Spleen (tissue), 11 donors: ENCODE results near the gene SPATS2. TPM values are rescaled to one million over a fixed set of nuclear protein-coding genes. Genes with fewer than 3 reads are reported as not detected.
"Not testable (repeated sequence)": the region's sequence is repeated elsewhere in the genome, so short reads cannot be mapped to it uniquely, and the experiment has no call there.

ENCODE experiments used
- DNase-seq: peaks from one replicate; pipeline ENCODE4 v3.0.0-alpha.2; 2020
- H3K27ac ChIP-seq, 8 donors: fragments of 200-600 bp; sonication (generic) in 7 of 8; 1 replicate in 4 of 8; 2 replicates in 4 of 8; pipeline versions ENCODE4 v1.5.0 to v1.8.0; 2016 to 2021; ENCODE audit warnings: inconsistent platforms in 4 of 8, mild to moderate bottlenecking in 4 of 8, moderate library complexity in 1 of 8
- H3K27me3 ChIP-seq, 7 donors: fragments of 200-600 bp; sonication (generic) in 6 of 7; replicated peaks in 1 of 7; 1 replicate in 4 of 7; 2 replicates in 3 of 7; pipeline versions ENCODE4 v1.5.0 to v1.8.0; 2016 to 2021; ENCODE audit warnings: inconsistent platforms in 3 of 7, mild to moderate bottlenecking in 1 of 7
- H3K36me3 ChIP-seq, 6 donors: fragments of 200-600 bp; sonication (generic) in 5 of 6; 1 replicate in 4 of 6; 2 replicates in 2 of 6; pipeline versions ENCODE4 v1.5.0 to v1.8.0; 2016 to 2021; ENCODE audit warnings: inconsistent platforms in 2 of 6
- H3K4me1 ChIP-seq, 6 donors: fragments of 200-600 bp; sonication (generic) in 5 of 6; 1 replicate in 3 of 6; 2 replicates in 3 of 6; pipeline versions ENCODE4 v1.5.0 to v1.8.0; 2016 to 2021; ENCODE audit warnings: inconsistent platforms in 3 of 6
- H3K4me3 ChIP-seq, 8 donors: fragments of 200-600 bp; sonication (generic) in 7 of 8; 1 replicate in 4 of 8; 2 replicates in 4 of 8; pipeline versions ENCODE4 v1.5.0 to v1.8.0; 2016 to 2021; ENCODE audit warnings: inconsistent platforms in 4 of 8, mild to moderate bottlenecking in 4 of 8, moderate library complexity in 2 of 8
- H3K9me3 ChIP-seq, 8 donors: fragments of 200-600 bp; sonication (generic) in 7 of 8; 1 replicate in 4 of 8; 2 replicates in 4 of 8; pipeline versions ENCODE4 v1.5.0 to v1.8.0; 2016 to 2021; ENCODE audit warnings: inconsistent platforms in 4 of 8
- CTCF ChIP-seq, 11 experiments: fragments of 200-600 bp in 7 of 11; fragments of 450-650 bp in 4 of 11; sonication (generic) in 4 of 11; IDR thresholded peaks in 8 of 11; conservative IDR thresholded peaks in 3 of 11; 1 replicate in 7 of 11; 2 replicates in 4 of 11; pipeline versions ENCODE4 v1.4.0 to v1.8.0; 2016 to 2021; ENCODE audit warnings: antibody characterized with exemption in 11 of 11, inconsistent platforms in 4 of 11, mild to moderate bottlenecking in 1 of 11
- POLR2A ChIP-seq, 3 donors: fragments of 450-650 bp; IDR thresholded peaks; one replicate each; pipeline ENCODE4 v1.5.1; 2017; ENCODE audit warnings: antibody characterized with exemption in 3 of 3, mild to moderate bottlenecking in 1 of 3
- POLR2AphosphoS5 ChIP-seq, 3 donors: sonication (generic); formaldehyde crosslinking; IDR thresholded peaks; one replicate each; pipeline ENCODE4 v1.5.1; 2017; ENCODE audit warnings: antibody characterized with exemption in 3 of 3
- WGBS, 5 donors: extraction: QIAGEN DNeasy Blood & Tissue Kit in 3 of 5; methylation state at CpG; one replicate each; pipeline versions ENCODE4 v1.1.5 to v1.1.7; 2013 to 2018; 5-methylcytosine and 5-hydroxymethylcytosine counted together
- intact Hi-C: fragments of 100-400 bp; cut with DNase I; formaldehyde crosslinking; loops from one replicate; pipeline ENCODE4 v1.15.0; 2023; ENCODE audit warnings: low total_unique reads
- polyA plus RNA-seq, 3 donors: library from polyadenylated mRNA; stranded (reverse); fragments of 200-250 nt; gene quantifications; one replicate each; pipeline ENCODE4 v1.2.1, GENCODE V29; 2013
- total RNA-seq, 7 donors: library from RNA; depleted of rRNA in 3 of 7; stranded (reverse); fragments of >200 nt in 3 of 7; fragmentation: NEBNext Ultra II Directional in 4 of 7; extraction: Animal tissue kit (Norgen Biotek cat#: 25700) in 4 of 7; gene quantifications; one replicate each; pipeline versions ENCODE4 v1.1.0 to v1.2.1, GENCODE V29; 2016 to 2021
- donor health status: healthy with polysubstance abuse.
- donor health status: DM: no; HTN: no; CAD: no; lungs with moderate emphysema.
- donor health status: DM: no; HTN: no; CAD: no.
- donor health status: Bipolar disorder and iron deficiency.
- donor health status: healthy.
- donor health status: DM: no; HTN: no; CAD: no.
- donor health status: DM: yes; HTN: yes; CAD: no.

The SPATS2 gene
- total and polyA plus RNA-seq, 10 donors = 7.1 to 27.0 (median 19.0) TPM

- Histone ChIP-seq H3K4me1 (peaks cover 0 to 18% (median 15%) of the 10 kb centered on the region in 6 donors), H3K27ac (no peak overlapping the region), H3K4me3 (no peak overlapping the region), H3K36me3 (no peaks in the 10 kb centered on the region), H3K9me3 (no peaks in the 10 kb centered on the region), H3K27me3 (no peaks in the 10 kb centered on the region)
- TF ChIP-seq POLR2A (IDR thresholded peaks at IDR 0.05) = no peak
- TF ChIP-seq CTCF (IDR thresholded peaks at IDR 0.05 in 8 of 11, conservative IDR thresholded peaks at IDR 0.05 in 3 of 11) = no peak
- no peak for TF ChIP-seq POLR2AphosphoS5 (IDR thresholded peaks at IDR 0.05)
- intact Hi-C loops = no loop called here
- 90 to 94% (median 93%) methylated on average over 2 of the region's 2 CpGs for WGBS, 5 donors
- DNase-seq = no peak
Observed at GRCh38 chr12:49432616-49433015, 65.4 kb downstream of the SPATS2 start.

- H3K4me1 ChIP-seq, H3K27ac ChIP-seq, H3K27me3 ChIP-seq, DNase-seq, H3K36me3 ChIP-seq, H3K4me3 ChIP-seq, H3K9me3 ChIP-seq, intact Hi-C loops: not testable (repeated sequence)
- 96 to 100% (median 98%) methylated on average over 2 to 29 of the region's 31 CpGs; no CpG with 5 or more reads in 1 of the 5 donors for WGBS, 5 donors
Observed at GRCh38 chr12:49436799-49437198, 69.5 kb downstream of the SPATS2 start.

- peaks cover 0 to 5% (median 0%) of the 10 kb centered on the region in 6 donors for H3K36me3 ChIP-seq
- no peak for DNase-seq
- no peaks in the 10 kb centered on the region for H3K27me3 ChIP-seq
- H3K27ac ChIP-seq = no peak overlapping the region
- intact Hi-C loops = no loop called here
- WGBS, 5 donors = 88 to 100% (median 94%) methylated on average over 1 of the region's 1 CpG
- no peak for TF ChIP-seq POLR2A (IDR thresholded peaks at IDR 0.05)
- TF ChIP-seq CTCF (IDR thresholded peaks at IDR 0.05 in 8 of 11, conservative IDR thresholded peaks at IDR 0.05 in 3 of 11) = no peak
- TF ChIP-seq POLR2AphosphoS5 (IDR thresholded peaks at IDR 0.05) = no peak
- H3K4me1 ChIP-seq = no peaks in the 10 kb centered on the region
- no peaks in the 10 kb centered on the region for H3K9me3 ChIP-seq
- H3K4me3 ChIP-seq = no peak overlapping the region
Observed at GRCh38 chr12:49439042-49439441, 71.8 kb downstream of the SPATS2 start.

- intact Hi-C loops = no loop called here
- 72 to 91% (median 87%) methylated on average over 2 of the region's 2 CpGs for WGBS, 5 donors
- TF ChIP-seq POLR2A (IDR thresholded peaks at IDR 0.05) (no peak), POLR2AphosphoS5 (IDR thresholded peaks at IDR 0.05) (no peak), CTCF (IDR thresholded peaks at IDR 0.05 in 8 of 11, conservative IDR thresholded peaks at IDR 0.05 in 3 of 11) (no peak)
Observed at GRCh38 chr12:49440035-49440434, 72.8 kb downstream of the SPATS2 start.

GRCh38 chr12:49442915-49443314 lies 75.7 kb downstream of the SPATS2 start:
- intact Hi-C loops = no loop called here
- H3K27me3 ChIP-seq = no peaks in the 10 kb centered on the region
- no peak for DNase-seq
- H3K27ac ChIP-seq = no peak overlapping the region
- H3K4me3 ChIP-seq = no peak overlapping the region
- peaks cover 0 to 6% (median 0%) of the 10 kb centered on the region in 8 donors for H3K9me3 ChIP-seq
- WGBS, 5 donors = 45 to 56% (median 52%) methylated on average over 1 of the region's 1 CpG
- H3K36me3 ChIP-seq = peaks cover 0 to 5% (median 0%) of the 10 kb centered on the region in 6 donors
- TF ChIP-seq CTCF (IDR thresholded peaks at IDR 0.05 in 8 of 11, conservative IDR thresholded peaks at IDR 0.05 in 3 of 11) (no peak), POLR2AphosphoS5 (IDR thresholded peaks at IDR 0.05) (no peak), POLR2A (IDR thresholded peaks at IDR 0.05) (no peak)
- no peaks in the 10 kb centered on the region for H3K4me1 ChIP-seq

More at GRCh38 chr12:49440035-49440434, 72.8 kb downstream of the SPATS2 start:
- Histone ChIP-seq H3K36me3 (peaks cover 0 to 5% (median 0%) of the 10 kb centered on the region in 6 donors), H3K27me3 (no peaks in the 10 kb centered on the region), H3K9me3 (no peaks in the 10 kb centered on the region), H3K4me1 (no peaks in the 10 kb centered on the region), H3K27ac (no peak overlapping the region), H3K4me3 (no peak overlapping the region)
- no peak for DNase-seq
